Dendritic cell treated with granulocyte-macrophage colony-stimulating factor and Interleukin-4, amounts not matched to agents 40 ng/mL and 50 ng/mL, for 4 days (primary cell): ENCODE measurements around the gene SLC23A3.
A peak's percentile ranks its signal among the peaks of the same experiment; 100 is the strongest.

Experiments
- H3K27ac Mint-ChIP-seq: one replicate; pipeline ENCODE4 v1.8.0; 2022; ENCODE audit warnings: mild to moderate bottlenecking, mixed read lengths
- H3K27me3 Mint-ChIP-seq: one replicate; pipeline ENCODE4 v1.8.0; 2022; ENCODE audit warnings: mild to moderate bottlenecking, mixed read lengths
- H3K36me3 Mint-ChIP-seq: one replicate; pipeline ENCODE4 v1.8.0; 2022; ENCODE audit warnings: low read depth, mixed read lengths
- H3K4me1 Mint-ChIP-seq: one replicate; pipeline ENCODE4 v1.8.0; 2022; ENCODE audit warnings: low read depth, mixed read lengths
- H3K4me3 Mint-ChIP-seq: one replicate; pipeline ENCODE4 v1.8.0; 2022; ENCODE audit warnings: mild to moderate bottlenecking, moderate library complexity, mixed read lengths
- H3K9me3 Mint-ChIP-seq: one replicate; pipeline ENCODE4 v1.8.0; 2022; ENCODE audit warnings: mixed read lengths
- intact Hi-C: fragments of 100-400 bp; cut with micrococcal nuclease; formaldehyde crosslinking; loops from one replicate; pipeline ENCODE4 v1.15.0; 2022

Gene SLC23A3

DNA sequence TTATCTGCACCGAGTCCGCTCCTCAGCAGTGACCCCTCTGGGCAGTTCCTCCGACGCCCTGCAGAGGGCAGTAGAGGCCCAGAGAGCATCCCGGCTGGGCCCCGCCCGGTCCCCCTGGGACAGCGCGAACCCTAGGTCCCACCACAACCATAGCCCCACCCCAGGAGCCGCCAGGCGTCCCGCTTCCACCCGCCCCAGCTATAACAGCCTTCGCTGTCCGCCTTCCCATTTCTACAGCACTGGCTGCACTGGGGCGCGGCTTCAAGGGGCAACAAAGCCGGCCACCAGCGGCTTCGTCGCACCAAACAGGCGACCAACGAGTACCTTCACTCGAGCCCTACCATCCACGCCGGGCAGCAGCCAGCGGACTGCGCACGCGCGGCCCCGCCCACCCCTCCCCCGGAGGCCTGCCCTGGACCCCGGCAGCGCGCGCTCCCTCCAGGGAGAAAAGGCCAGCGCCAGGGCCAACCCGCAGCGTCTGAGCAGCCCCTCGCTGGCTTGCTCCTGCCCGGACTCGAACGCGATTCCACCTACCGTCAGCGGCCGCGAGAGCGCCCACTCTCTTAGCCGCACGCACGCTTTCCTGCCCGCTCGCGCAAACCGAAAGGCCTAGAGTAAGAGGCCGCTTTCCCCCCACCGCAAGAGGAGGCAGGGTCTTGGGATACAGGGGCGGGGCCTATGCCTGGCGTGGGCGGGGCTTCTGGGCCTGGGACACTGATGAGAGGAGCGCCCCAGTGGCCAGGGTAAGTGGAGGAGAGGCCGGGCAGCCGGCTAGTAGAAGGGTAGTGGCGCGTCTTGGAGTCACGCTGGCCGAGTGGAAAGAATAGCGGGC, 9.4 kb downstream of the SLC23A3 start, which contains the start of gene NHEJ1:
Gene NHEJ1, minus strand, starts transcription at position 630 of the 832 bp plus-strand sequence. CDS start 2,453 bp downstream, outside the sequence.
- peaks cover 31% of the 10 kb centered on the region for H3K36me3 Mint-ChIP-seq
- no peaks in the 10 kb centered on the region for H3K27me3 Mint-ChIP-seq
- H3K4me3 Mint-ChIP-seq, result peak within 1 kb of the TSS; percentile 84
- peaks cover 19% of the 10 kb centered on the region for H3K4me1 Mint-ChIP-seq
- H3K27ac Mint-ChIP-seq, result peak within 1 kb of the TSS; percentile 90
- intact Hi-C loops, result loop anchor here (1.0 to 2.0 kb wide), 5 partner anchors 16 to 138 kb away; partner anchors contain the start of genes ABCB6, CNPPD1 and DNAJB2
- no peaks in the 10 kb centered on the region for H3K9me3 Mint-ChIP-seq

DNA sequence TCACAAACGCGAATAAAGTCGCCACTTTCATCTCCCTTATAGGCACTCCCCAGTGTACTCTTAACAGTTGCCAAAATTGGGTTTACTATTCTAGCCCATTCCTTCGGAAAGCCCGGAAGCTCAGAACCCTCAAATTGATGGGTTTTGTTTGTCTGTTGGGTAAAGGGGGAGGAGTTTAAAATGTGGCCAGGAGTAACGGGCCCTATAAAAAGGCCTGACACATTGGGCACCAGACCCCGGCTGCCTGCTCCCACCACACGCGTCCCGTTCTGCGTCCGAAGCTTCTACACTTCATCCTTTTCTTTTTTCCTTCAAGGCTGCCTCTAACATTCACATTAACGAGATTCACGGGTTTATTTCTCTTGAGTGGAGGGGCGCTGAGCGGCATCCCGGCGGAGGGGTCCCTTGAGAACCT, 10.1 kb downstream of the SLC23A3 start:
- Mint-ChIP-seq H3K9me3 (no peaks in the 10 kb centered on the region), H3K27ac (peak overlapping the region; percentile 90), H3K4me1 (peaks cover 19% of the 10 kb centered on the region), H3K36me3 (peaks cover 30% of the 10 kb centered on the region), H3K4me3 (peak overlapping the region; percentile 84), H3K27me3 (no peaks in the 10 kb centered on the region)
- intact Hi-C loops, result loop anchor here (1.0 to 2.0 kb wide), 5 partner anchors 17 to 139 kb away; partner anchors contain the start of genes ABCB6, CNPPD1 and DNAJB2

DNA sequence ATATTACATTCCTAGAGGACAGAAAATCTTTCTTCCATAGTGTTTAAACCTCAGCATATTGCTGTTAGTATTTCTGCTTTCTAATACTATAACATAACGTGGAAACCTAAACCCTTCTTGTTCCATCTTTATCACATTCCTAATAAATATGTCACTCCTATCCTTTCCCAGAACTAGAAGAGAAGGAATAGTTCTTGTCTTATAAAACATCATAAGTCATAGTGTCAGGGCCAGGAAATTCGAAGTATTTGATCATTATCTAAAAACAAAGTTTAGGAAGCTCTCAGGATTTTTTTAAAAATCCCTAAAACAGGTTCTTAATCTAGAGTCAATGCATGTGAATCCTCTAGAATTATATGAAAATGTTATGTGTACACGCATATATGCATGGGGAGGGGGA, 11.2 kb downstream of the SLC23A3 start:
- Mint-ChIP-seq H3K27me3 (no peaks in the 10 kb centered on the region), H3K9me3 (no peaks in the 10 kb centered on the region), H3K4me3 (no peak overlapping the region), H3K36me3 (peaks cover 35% of the 10 kb centered on the region), H3K4me1 (peaks cover 19% of the 10 kb centered on the region), H3K27ac (no peak overlapping the region)
- intact Hi-C loops, result no loop called here

DNA sequence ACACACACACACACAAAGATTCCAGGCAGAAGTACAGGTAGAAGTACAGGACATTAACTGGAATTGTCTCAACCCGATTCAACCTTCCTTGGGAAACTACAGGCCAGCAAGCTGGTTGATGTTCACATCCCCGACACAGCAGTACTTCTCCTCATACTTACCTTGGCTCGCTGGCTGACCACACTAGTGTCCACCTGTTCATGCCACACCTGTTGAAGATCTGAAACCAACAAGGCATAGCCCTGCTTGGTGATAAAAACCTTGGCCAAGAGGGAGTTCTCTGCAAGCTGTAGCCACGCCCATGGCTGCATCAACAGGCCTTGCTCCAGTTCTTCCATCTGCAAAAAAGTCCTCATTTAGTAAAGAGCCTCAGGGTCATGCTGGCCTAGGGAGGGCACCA, 11.8 kb downstream of the SLC23A3 start:
- no peaks in the 10 kb centered on the region for H3K27me3 Mint-ChIP-seq
- H3K4me1 Mint-ChIP-seq, result peaks cover 19% of the 10 kb centered on the region
- no peak overlapping the region for H3K4me3 Mint-ChIP-seq
- no peak overlapping the region for H3K27ac Mint-ChIP-seq
- intact Hi-C loops, result no loop called here
- H3K9me3 Mint-ChIP-seq, result no peaks in the 10 kb centered on the region
- peaks cover 39% of the 10 kb centered on the region for H3K36me3 Mint-ChIP-seq

DNA sequence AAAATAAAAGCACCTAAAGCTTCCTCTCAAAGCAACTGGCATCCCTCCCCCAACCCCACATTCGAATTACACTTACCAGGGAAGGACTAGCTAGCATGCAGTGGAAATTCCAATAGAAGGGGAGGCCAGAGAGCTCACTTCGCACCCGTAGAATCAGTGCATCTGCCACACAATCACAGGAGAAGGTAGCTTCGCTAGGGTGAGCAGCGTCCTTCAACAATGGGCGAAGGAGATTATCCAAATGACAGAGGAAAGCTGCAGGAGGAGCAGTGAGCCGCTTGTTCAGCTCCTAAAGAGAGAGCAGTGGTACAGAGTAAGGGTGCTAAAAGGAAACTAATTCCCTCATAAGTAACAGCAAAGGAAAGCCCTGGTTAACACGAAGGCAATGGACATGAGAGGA, 12.4 kb downstream of the SLC23A3 start:
- H3K4me1 Mint-ChIP-seq, result peaks cover 19% of the 10 kb centered on the region
- no peak overlapping the region for H3K27ac Mint-ChIP-seq
- H3K36me3 Mint-ChIP-seq, result peaks cover 41% of the 10 kb centered on the region
- H3K27me3 Mint-ChIP-seq, result no peaks in the 10 kb centered on the region
- H3K9me3 Mint-ChIP-seq, result no peaks in the 10 kb centered on the region
- intact Hi-C loops, result no loop called here
- no peak overlapping the region for H3K4me3 Mint-ChIP-seq

DNA sequence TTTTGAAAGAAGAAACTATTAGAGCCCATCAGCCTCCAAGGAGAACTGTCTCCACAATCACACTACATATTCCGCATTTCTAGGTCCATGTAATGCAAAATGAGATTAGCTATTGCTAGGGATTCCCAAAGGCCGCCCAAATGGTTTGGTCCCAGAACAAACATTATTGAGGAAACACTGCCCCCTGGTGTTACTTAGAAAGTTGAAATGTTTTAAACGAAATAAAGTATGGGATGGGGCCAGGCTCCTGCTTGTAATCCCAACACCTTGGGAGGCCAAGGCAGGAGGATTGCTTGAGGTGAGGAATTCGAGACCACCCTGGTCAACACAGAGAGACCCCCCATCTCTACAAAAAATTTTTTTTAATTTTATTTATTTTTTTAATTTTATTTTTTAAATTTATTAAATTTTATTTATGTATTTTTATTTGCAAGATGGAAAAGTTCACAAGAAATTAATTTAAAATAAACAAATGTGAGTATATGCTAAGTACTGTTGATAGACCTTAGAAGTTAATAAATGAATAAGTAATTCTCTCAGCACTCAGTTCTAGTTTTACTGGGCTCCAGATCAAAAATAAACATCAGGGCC, 14.7 kb downstream of the SLC23A3 start:
- H3K9me3 Mint-ChIP-seq, result no peaks in the 10 kb centered on the region
- peaks cover 9% of the 10 kb centered on the region for H3K4me1 Mint-ChIP-seq
- H3K4me3 Mint-ChIP-seq, result no peak overlapping the region
- no peaks in the 10 kb centered on the region for H3K27me3 Mint-ChIP-seq
- intact Hi-C loops, result loop anchor here (1.0 kb wide), 2 partner anchors 97 to 126 kb away; no protein-coding TSS in a partner anchor
- H3K27ac Mint-ChIP-seq, result no peak overlapping the region
- peaks cover 49% of the 10 kb centered on the region for H3K36me3 Mint-ChIP-seq

DNA sequence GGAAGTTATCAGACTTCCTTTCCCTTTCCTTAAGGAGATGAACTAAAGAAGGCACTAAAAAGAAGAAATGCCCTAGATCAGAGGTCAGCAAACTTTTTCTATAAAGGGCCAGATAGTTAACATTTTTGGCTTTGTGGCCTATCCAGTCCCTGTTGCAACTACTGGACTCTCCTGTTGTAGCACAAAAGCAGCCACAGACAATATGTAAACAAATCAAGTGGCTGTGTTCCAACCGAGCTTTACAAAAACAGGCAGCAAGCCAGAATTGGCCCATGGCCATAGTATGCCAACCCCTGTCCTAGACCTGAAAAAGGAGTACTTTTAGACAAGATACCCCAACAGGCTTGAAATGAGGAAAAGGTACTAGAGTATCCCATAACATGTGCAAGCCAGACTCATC, 20.2 kb downstream of the SLC23A3 start:
- Mint-ChIP-seq H3K27me3 (no peaks in the 10 kb centered on the region), H3K9me3 (no peaks in the 10 kb centered on the region), H3K4me3 (no peak overlapping the region), H3K27ac (no peak overlapping the region), H3K4me1 (no peaks in the 10 kb centered on the region), H3K36me3 (peaks cover 76% of the 10 kb centered on the region)
- intact Hi-C loops, result no loop called here

DNA sequence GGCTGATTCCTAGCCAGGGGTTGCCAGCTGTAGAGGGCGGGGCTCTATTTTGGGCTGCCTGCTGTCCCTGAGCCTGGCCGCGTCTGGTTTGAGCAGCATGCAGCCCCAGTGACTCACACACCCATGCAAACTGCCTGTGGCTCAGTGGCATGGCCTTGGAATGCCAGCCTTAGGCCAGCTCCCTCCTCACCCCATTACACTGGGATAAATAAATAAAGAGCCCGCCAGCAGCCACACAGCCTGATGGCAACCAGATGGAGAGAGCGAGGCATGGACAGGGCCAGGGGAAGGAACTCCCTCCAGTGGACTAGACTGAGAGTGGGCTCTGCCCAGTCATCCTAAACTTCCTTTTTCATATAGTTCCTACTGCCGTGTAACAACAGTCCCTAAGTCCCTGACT, 27.5 kb downstream of the SLC23A3 start:
- Mint-ChIP-seq H3K4me1 (peaks cover 10% of the 10 kb centered on the region), H3K36me3 (peaks cover 90% of the 10 kb centered on the region), H3K9me3 (peaks cover 9% of the 10 kb centered on the region), H3K4me3 (no peak overlapping the region), H3K27ac (no peak overlapping the region), H3K27me3 (no peaks in the 10 kb centered on the region)
- intact Hi-C loops, result no loop called here

DNA sequence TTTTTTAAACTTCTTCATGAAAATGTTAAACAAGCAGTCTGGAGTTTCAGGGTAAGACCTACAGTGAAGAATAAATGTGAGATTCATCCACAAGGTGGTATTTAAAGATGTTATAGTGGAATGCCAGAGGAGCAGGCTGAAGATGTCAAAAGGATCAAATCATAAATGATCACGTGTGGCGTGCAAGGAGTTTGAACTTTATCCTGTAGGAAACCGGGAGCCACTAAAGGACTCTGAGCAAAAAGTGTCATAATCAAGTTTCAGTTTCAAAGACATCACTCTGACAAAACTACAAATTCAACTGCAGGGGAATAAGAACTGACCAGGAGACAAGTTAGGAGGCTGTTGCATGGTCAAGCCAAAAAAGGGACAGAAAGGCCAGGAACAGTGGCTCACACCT, 29.1 kb downstream of the SLC23A3 start:
- no peak overlapping the region for H3K4me3 Mint-ChIP-seq

DNA sequence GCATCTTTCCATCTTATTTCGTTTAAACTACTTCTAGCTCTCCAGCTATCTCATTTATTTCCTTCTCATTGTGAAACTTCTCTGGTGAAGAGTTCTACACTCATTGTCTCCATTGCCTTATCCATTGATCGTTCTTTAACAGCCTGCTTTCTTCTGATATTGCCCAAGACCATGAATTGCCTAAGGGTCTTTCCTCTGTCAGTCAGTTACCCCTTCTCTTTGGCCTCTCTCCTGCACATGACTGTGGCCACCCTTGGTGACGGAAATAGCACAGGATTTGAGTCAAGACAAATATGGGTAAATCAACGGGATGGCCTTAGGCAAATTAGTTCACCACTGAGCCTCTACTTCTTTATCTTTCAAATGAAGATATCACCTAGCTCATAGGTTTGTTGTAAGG, 35.9 kb downstream of the SLC23A3 start:
- Mint-ChIP-seq H3K9me3 (no peaks in the 10 kb centered on the region), H3K4me1 (no peaks in the 10 kb centered on the region), H3K4me3 (no peak overlapping the region), H3K27ac (no peak overlapping the region), H3K36me3 (peaks cover 16% of the 10 kb centered on the region), H3K27me3 (no peaks in the 10 kb centered on the region)
- intact Hi-C loops, result no loop called here

More for the DNA sequence above, 29.1 kb downstream of the SLC23A3 start:
- H3K9me3 Mint-ChIP-seq, result peaks cover 9% of the 10 kb centered on the region
- H3K4me1 Mint-ChIP-seq, result peaks cover 10% of the 10 kb centered on the region
- H3K27ac Mint-ChIP-seq, result no peak overlapping the region
- peaks cover 76% of the 10 kb centered on the region for H3K36me3 Mint-ChIP-seq
- no peaks in the 10 kb centered on the region for H3K27me3 Mint-ChIP-seq
- intact Hi-C loops, result no loop called here

DNA sequence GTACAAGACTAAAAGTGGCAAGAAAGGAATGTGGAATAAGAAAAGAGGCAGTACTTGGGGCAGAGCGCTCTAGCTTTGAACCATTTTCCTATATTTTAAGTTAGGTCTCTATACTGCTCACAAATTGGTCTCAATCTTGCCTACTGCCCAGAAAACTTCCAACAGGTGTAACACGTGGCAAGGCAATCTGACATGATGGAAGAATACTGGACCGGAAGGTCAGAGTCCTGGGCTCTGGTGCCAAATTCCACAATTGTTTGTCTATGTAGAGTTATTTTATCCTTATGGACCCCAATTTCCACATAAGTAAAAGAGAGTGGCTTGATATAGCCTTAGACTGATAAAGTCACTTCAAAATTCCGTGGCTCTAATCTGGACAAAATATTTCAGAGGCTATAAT, 38.1 kb downstream of the SLC23A3 start:
- intact Hi-C loops, result no loop called here
- Mint-ChIP-seq H3K9me3 (no peaks in the 10 kb centered on the region), H3K36me3 (peaks cover 15% of the 10 kb centered on the region), H3K4me1 (peaks cover 6% of the 10 kb centered on the region), H3K4me3 (no peak overlapping the region), H3K27ac (no peak overlapping the region), H3K27me3 (no peaks in the 10 kb centered on the region)

DNA sequence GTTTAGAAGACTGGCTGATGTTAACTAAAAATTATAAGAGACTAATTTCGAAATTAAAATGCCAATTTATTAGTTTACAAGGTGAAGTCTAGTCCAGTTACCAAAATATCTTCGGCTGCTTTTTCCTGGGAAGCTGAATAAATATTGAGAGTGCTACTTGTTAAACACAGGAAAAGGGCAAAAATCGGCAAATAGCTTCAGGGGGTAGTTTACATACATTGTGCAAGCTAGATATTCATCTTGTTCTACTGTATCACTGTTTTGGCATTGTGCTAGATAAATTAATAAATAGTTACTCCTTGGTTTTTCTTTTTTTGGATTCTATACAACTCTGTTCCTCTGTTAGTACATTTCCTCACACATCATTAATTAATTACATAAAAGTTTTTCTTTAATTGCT, 38.5 kb downstream of the SLC23A3 start:
- Mint-ChIP-seq H3K4me3 (no peak overlapping the region), H3K27ac (no peak overlapping the region), H3K27me3 (no peaks in the 10 kb centered on the region), H3K36me3 (peaks cover 19% of the 10 kb centered on the region), H3K9me3 (no peaks in the 10 kb centered on the region), H3K4me1 (peaks cover 6% of the 10 kb centered on the region)
- intact Hi-C loops, result no loop called here

DNA sequence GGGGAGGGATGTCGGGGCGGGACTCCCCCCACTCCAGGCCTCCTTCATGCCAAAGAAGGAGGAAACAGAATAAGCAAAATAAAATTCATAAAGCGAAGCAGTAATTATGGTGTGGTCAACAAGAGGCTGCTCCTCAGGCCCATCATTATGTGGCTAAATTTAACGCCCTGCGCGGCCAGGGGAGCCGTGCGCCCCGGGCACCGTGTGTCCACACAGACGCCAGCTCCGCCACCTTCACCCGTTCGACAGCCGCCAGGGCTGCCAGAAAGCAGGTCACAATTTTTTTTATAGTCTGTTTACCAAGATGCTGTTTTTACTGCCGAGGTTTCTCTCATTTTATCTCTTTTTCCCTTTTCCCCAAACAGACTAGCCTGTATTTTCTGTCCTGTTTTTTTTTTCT, 40.2 kb downstream of the SLC23A3 start:
- H3K36me3 Mint-ChIP-seq, result peaks cover 20% of the 10 kb centered on the region
- H3K27me3 Mint-ChIP-seq, result no peaks in the 10 kb centered on the region
- peaks cover 13% of the 10 kb centered on the region for H3K4me1 Mint-ChIP-seq
- intact Hi-C loops, result no loop called here
- no peak overlapping the region for H3K27ac Mint-ChIP-seq
- no peak overlapping the region for H3K4me3 Mint-ChIP-seq
- H3K9me3 Mint-ChIP-seq, result no peaks in the 10 kb centered on the region

DNA sequence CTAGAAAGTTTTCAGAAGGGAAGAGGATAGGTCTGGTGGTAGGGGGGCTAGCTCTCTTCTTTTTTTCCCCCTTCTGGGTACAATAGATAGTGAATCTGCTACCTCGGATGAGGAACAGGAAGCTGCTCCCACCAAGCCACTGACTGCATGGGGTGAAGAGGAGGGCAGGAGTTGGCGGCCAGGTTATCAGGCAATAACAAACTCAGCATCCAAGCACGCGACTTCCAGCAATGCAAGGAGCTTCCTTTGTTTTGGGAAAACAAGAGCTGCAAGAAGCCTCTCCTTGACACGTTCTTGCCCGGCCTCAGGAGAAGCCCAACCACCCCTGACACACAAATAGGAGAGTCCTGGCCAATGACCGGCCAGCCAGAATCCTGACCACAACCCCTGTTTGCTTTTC, 41.4 kb downstream of the SLC23A3 start:
- Mint-ChIP-seq H3K9me3 (no peaks in the 10 kb centered on the region), H3K36me3 (peaks cover 26% of the 10 kb centered on the region), H3K4me3 (no peak overlapping the region), H3K27me3 (no peaks in the 10 kb centered on the region), H3K27ac (no peak overlapping the region), H3K4me1 (peaks cover 22% of the 10 kb centered on the region)
- intact Hi-C loops, result no loop called here
